HG03520 (cell line): ENCODE data around the gene ATP9B.

Source experiments
- ATAC-seq: cut with Tn5 transposase; IDR thresholded peaks from one replicate; pipeline ENCODE4 v1.9.1; 2021; ENCODE audit warnings: mild to moderate bottlenecking, moderate library complexity; ENCODE audit not compliant: unreplicated experiment

Gene ATP9B

DNA sequence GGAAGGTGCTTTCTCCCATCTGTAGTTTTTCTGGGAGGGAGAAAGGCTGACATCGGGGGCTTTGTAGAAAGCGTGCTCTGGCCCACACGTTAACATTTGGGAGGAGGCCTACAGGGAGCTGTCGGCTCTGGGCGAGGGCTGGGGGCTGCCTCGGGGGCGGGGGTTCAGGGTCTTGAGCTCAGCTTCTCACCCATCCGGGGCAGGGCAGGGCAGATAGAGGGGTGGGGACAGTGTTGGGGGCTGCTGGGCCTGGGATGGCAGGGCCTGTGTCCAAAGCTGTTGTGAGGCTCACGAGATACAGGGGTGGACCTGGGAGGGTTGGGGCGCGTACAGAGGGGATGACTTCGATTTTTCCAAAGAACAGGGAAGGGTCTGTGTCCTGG is 353.6 kb downstream of the ATP9B start:
- no peak for ATAC-seq

DNA sequence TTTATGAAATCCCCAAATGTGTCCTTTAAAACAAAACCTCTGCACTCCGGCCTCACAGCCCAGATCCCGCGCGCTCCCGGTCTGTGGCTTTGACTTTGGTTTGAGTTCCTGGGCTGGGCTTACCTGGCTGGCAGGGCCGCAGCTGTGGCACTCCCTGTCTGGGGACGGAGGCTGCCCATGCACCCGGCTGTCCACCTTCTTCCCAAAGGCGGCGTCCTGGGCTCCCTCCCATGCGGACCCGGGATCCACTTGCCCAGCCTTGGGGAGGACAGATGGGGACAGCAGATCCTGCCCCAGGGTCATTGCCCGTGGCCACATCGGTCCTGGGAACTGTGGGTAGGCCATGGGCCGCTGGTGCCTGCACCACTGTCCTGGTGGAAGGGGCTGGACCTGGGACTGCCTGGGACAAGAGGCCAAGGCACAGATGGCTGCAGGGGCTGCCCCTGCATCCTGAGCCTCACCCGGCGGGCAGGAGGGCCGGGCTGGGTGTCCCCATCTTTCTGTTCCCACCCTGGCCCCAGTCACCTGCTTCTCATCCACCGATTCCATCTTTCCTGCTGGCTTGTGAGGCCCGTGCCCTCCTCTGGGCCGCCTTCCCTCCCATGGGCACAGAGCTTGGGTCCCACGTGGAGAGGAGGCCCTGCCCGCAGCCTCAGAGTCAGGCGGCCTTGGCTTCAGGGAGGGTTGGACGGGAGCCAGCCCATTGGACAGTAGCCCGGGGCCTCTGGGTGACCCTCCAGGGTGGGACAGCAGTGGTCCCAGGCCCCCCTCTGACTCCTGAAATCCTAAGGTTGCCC is 354.2 kb downstream of the ATP9B start:
- ATAC-seq, result no peak

DNA sequence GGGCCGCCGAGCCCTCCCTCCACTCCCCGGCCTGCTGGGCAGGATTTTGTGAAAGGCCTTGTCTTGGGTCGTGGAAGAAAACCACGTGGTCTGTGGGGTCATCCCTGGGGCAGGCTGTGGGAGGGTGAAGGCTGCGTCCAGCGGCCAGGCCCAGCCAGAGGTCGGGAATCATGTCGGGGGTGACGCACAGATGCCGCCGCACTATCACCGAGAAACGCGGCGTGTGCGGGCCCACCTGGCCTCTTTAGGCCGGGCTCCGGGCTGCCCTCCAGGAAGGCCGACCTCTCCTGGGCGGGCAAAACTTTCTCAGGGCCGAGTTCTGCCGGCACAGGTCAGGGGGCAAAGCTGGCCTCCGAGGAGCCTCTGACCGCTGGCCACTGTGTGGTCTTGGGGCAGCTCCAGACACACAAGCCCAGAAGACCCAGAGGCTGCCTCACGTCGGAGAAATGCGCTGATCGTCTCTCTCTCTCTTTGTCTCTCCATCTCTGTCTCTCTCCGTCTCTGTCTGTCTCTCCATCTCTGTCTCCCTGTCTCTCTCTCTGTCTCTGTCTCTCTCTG is 354.9 kb downstream of the ATP9B start:
- no peak for ATAC-seq

DNA sequence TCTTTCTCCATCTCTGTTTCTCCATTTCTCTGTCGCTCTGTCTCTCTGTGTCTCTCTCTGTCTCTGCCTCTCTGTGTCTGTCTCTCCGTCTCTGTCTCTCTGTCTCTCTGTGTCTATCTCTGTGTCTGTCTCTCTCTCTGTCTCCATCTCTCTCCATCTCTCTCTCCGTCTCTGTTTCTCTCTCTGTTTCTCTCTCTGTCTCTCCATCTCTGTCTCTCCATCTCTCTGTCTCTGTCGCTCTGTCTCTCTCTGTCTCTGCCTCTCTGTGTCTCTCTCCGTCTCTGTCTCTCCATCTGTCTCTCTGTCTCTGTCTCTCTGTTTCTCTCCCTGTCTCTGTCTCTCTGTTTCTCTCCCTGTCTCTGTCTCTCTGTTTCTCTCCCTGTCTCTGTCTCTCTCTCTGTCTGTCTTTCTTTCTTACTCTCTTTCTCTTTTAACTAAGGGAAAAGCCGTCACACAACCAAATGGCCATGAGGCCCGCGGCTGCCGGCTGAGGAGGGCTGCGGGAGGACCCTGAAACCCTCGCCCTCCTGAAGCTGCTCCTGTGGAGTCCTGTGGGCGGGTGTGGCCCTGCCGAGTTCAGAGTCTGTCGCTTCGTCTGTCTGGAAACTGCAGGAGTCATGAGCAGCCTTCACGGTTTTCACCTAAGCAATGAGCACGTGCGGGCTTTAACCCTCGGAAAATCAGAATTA is 355.8 kb downstream of the ATP9B start:
- ATAC-seq, result no peak

DNA sequence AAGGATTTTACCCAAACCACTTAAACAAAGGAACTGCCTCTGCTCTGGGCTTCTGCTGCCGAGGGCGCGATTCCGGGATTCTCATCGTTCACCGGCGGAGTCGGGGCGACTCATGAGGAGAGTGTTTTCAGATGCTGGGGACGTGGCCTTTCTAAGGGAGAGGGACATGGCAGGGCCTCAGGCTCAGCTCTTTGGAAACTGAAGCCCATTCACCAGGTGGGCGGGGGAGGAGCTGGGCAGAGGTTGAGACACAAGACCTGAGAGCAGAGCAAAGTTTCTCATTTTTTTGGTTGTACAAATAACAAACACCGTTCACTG is 356.3 kb downstream of the ATP9B start:
- ATAC-seq, result no peak

DNA sequence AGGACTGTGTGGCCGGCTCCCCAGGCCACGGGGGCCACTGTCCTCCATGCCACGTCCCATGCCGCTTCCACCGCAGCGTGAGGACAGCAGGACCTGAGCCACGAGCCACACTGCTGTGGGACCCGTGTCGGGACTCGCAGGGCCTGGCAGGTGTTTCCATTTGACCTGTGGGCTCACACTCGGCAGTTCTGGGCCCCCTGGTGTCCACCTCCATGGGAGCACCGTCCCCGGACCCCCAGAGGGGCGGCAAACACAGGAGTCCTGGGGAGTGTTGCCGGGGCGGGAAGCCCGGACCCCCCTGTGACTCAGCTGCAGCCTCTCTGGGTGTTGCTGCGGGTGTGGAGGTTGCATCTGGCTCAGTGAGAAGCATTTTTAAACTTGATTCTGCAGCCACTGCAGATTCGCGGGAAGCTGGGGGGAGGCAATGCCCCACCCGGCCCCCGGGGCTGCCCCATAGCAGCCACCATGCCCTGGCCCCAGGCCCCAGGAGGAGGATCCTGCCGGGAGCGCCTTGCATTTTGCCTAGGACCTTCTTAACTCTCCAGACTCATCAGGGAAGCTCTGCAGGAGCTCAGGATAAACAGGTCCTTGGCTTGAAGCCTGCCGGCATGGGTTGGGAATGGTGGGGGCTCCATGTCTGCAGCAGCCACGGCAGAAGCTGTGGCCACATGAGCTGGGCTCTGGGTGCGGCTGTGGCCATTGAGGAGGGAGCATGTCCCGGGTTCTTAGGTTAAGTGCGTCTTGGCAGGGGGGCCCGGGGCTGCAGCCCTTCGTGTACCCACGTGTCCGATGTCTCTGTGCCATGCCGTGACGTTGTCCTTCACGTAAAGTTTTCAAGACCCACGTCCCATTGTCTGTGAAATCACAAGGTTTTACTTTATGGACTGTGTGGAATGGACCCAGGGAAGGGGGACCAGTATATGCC is 357.4 kb downstream of the ATP9B start:
- no peak for ATAC-seq

DNA sequence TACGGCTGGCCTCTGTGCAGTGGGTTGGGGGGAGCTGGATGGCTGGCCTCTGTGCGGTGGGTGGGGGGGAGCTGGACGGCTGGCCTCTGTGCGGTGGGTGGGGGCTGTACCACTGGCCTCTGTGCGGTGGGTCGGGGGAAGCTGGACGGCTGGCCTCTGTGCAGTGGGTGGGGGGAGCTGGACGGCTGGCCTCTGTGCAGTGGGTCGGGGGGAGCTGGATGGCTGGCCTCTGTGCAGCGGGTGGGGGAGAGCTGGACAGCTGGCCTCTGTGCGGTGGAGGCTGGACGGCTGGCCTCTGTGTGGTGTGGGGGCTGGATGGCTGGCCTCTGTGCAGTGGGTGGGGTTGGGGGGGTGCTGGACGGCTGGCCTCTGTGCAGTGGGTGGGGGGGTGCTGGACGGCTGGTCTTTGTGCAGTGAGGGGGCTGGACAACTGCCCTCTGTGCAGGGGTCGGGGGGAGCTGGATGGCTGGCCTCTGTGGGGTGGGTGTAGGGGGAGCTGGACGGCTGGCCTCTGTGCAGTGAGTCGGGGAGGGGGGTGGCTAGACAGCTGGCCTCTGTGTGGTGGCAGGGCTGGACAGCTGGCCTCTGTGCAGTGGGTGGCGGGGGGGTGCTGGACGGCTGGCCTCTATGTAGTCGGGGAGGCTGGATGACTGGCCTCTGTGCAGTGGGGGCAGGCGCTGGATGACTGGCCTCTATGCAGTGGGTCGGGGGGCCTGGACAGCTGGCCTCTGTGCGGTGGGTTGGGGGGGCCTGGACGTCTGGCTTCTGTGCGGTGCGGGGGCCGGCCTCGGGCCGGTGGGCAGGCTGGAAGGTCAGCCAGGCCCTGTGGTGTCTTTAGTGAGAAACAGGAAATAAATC is 358.4 kb downstream of the ATP9B start:
- no peak for ATAC-seq
